Thoracic aorta (tissue), 2 donors: ENCODE measurements around the gene OGFOD1. TPM values are rescaled to one million over a fixed set of nuclear protein-coding genes. Genes with fewer than 3 reads are reported as not detected.

Source experiments
- ATAC-seq: fragments of 150-250 bp; one replicate; pipeline ENCODE4 v1.8.0; 2017; ENCODE audit warnings: low read depth; ENCODE audit not compliant: insufficient number of reproducible peaks, low FRiP score
- DNase-seq: peaks from one replicate; pipeline ENCODE4 v3.0.0-alpha.2; 2020; ENCODE audit warnings: low spot score
- H3K27ac ChIP-seq, 2 donors: fragments of 200-600 bp; sonication (generic); 1 replicate in 1 of 2; 2 replicates in 1 of 2; pipeline ENCODE4 v1.5.1; 2016; ENCODE audit warnings: mild to moderate bottlenecking in 2 of 2, moderate library complexity in 2 of 2
- H3K27me3 ChIP-seq: fragments of 200-600 bp; sonication (generic); replicated peaks from 2 replicates; pipeline ENCODE4 v1.6.0; 2016; ENCODE audit warnings: mild to moderate bottlenecking; ENCODE audit not compliant: insufficient read depth
- H3K36me3 ChIP-seq: fragments of 200-600 bp; sonication (generic); one replicate; pipeline ENCODE4 v1.5.1; 2016
- H3K4me1 ChIP-seq, 2 donors: fragments of 200-600 bp; sonication (generic); 1 replicate in 1 of 2; 2 replicates in 1 of 2; pipeline versions ENCODE4 v1.5.1 to v1.6.0; 2016; ENCODE audit warnings: low read depth in 2 of 2, mild to moderate bottlenecking in 1 of 2; ENCODE audit not compliant: control insufficient read depth in 1 of 2
- H3K4me3 ChIP-seq: fragments of 200-600 bp; sonication (generic); 2 replicates; pipeline ENCODE4 v1.5.1; 2016; ENCODE audit warnings: mild to moderate bottlenecking
- H3K9me3 ChIP-seq: fragments of 200-600 bp; sonication (generic); 2 replicates; pipeline ENCODE4 v1.5.1; 2016
- total RNA-seq, 2 donors: library from RNA; depleted of rRNA; stranded (reverse); fragments of >200 nt; gene quantifications; one replicate each; pipeline versions ENCODE4 v1.1.0 to v1.2.3, GENCODE V29; 2016
- TF ChIP-seq, protein P1 (sequence below): fragments of 200-600 bp; sonication (generic); IDR thresholded peaks from one replicate; pipeline ENCODE4 v1.5.1; 2019; ENCODE audit warnings: antibody characterized with exemption

OGFOD1 gene
- total RNA-seq, 2 donors from 2014 or later = 43.3 to 71.7 TPM

DNA sequence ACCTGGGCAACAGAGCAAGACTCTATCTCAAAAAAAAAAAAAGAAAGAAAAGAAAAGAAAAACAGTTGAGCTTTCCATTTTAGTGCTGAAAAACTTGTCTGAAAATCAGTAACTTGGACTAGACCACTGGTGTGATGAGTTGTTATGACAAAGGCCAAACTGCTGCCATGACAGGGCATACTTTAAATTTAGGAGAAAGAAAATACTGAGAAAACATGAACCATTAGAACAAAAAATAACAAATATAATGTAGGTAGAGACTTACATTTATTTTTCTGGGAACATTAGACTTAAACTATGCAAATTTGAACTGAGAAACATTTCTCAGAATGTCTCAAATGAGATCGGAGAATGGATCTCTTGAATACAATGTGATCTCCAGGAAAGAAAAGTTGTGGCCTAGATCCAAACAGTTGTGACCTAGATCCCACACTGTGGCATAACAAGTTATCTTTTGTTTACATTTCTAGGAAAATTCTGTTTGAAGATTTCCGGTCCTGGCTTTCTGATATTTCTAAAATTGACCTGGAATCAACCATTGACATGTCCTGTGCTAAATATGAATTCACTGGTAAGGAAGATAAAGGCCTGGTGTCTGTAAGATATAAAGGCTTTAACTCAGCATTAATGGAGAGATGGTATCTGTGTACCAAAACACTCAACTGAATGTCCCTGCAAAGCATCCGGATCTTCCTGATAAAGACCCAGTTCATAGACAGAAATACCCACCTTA lies 10.9 kb downstream of the OGFOD1 start:
- TF ChIP-seq, protein P1, sequence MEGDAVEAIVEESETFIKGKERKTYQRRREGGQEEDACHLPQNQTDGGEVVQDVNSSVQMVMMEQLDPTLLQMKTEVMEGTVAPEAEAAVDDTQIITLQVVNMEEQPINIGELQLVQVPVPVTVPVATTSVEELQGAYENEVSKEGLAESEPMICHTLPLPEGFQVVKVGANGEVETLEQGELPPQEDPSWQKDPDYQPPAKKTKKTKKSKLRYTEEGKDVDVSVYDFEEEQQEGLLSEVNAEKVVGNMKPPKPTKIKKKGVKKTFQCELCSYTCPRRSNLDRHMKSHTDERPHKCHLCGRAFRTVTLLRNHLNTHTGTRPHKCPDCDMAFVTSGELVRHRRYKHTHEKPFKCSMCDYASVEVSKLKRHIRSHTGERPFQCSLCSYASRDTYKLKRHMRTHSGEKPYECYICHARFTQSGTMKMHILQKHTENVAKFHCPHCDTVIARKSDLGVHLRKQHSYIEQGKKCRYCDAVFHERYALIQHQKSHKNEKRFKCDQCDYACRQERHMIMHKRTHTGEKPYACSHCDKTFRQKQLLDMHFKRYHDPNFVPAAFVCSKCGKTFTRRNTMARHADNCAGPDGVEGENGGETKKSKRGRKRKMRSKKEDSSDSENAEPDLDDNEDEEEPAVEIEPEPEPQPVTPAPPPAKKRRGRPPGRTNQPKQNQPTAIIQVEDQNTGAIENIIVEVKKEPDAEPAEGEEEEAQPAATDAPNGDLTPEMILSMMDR = no peak
- H3K4me1 ChIP-seq = no peaks in the 10 kb centered on the region
- H3K9me3 ChIP-seq = no peaks in the 10 kb centered on the region
- H3K27me3 ChIP-seq = no peaks in the 10 kb centered on the region
- DNase-seq (no peak), ATAC-seq (no peak)
- no peak overlapping the region for H3K4me3 ChIP-seq
- H3K36me3 ChIP-seq = peaks cover 31% of the 10 kb centered on the region
- no peak overlapping the region for H3K27ac ChIP-seq

GRCh38 chr16:56463153-56463552 lies 11.8 kb downstream of the OGFOD1 start:
- TF ChIP-seq, protein P1 = no peak
- H3K4me3 ChIP-seq = no peak overlapping the region
- no peak overlapping the region for H3K27ac ChIP-seq
- no peak for ATAC-seq
- no peaks in the 10 kb centered on the region for H3K27me3 ChIP-seq
- no peaks in the 10 kb centered on the region for H3K9me3 ChIP-seq
- DNase-seq = no peak
- no peaks in the 10 kb centered on the region for H3K4me1 ChIP-seq
- peaks cover 37% of the 10 kb centered on the region for H3K36me3 ChIP-seq

GRCh38 chr16:56466344-56466743 lies 15.0 kb downstream of the OGFOD1 start:
- H3K36me3 ChIP-seq = peaks cover 47% of the 10 kb centered on the region

DNA sequence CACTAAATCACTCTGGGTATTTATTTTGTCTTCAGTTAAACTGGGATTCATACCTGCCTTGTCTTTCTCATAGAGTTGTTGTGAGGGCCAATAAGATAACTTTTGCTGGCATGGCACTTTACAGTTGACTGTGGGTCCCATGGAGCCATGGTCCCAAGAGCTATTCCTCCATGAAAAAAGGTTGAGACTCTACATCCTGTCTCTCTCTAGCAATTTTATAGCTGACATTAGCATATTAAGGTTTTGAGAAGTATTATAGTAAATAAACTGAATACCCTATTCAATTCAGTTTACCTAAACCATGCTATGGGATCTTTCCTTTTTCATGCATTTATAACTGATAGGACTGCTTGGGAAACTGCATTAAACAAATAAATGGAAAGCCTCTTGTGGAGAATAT lies 17.4 kb downstream of the OGFOD1 start:
- no peak for DNase-seq
- Histone ChIP-seq H3K27me3 (no peaks in the 10 kb centered on the region), H3K27ac (no peak overlapping the region), H3K36me3 (peaks cover 68% of the 10 kb centered on the region), H3K4me1 (no peaks in the 10 kb centered on the region), H3K9me3 (no peaks in the 10 kb centered on the region), H3K4me3 (no peak overlapping the region)
- ATAC-seq = no peak
- TF ChIP-seq, protein P1 = no peak

More at GRCh38 chr16:56466344-56466743, 15.0 kb downstream of the OGFOD1 start:
- no peaks in the 10 kb centered on the region for H3K9me3 ChIP-seq
- H3K27me3 ChIP-seq = no peaks in the 10 kb centered on the region
- no peak overlapping the region for H3K27ac ChIP-seq
- no peaks in the 10 kb centered on the region for H3K4me1 ChIP-seq
- ATAC-seq (no peak), DNase-seq (no peak)
- TF ChIP-seq, protein P1 = no peak
- no peak overlapping the region for H3K4me3 ChIP-seq

- no peak for ATAC-seq
- peaks cover 74% of the 10 kb centered on the region for H3K36me3 ChIP-seq
Measured at GRCh38 chr16:56469748-56470147, 18.4 kb downstream of the OGFOD1 start.

More at GRCh38 chr16:56469748-56470147, 18.4 kb downstream of the OGFOD1 start:
- DNase-seq = no peak
- Histone ChIP-seq H3K27ac (no peak overlapping the region), H3K27me3 (no peaks in the 10 kb centered on the region), H3K9me3 (no peaks in the 10 kb centered on the region), H3K4me1 (no peaks in the 10 kb centered on the region), H3K4me3 (no peak overlapping the region)
- TF ChIP-seq, protein P1 = no peak
